Measurements from ENCODE around the gene LAMB2.
A peak's percentile ranks its signal among the peaks of the same experiment; 100 is the strongest.

LAMB2 gene

GRCh38 chr3:49120096-49120437, 12.8 kb downstream of the LAMB2 start:
- no peak for DNase-seq

GRCh38 chr3:49119439-49119838, 13.4 kb downstream of the LAMB2 start:
- no peak for DNase-seq

GRCh38 chr3:49119036-49119435, 13.8 kb downstream of the LAMB2 start:
- no peak for DNase-seq

- DNase-seq: no peak
Measured at GRCh38 chr3:49112262-49112661, 20.6 kb downstream of the LAMB2 start.

GRCh38 chr3:49111347-49111746, 21.5 kb downstream of the LAMB2 start:
- no peak for DNase-seq

GRCh38 chr3:49110780-49111179, 22.1 kb downstream of the LAMB2 start:
- DNase-seq: no peak

GRCh38 chr3:49108346-49108745, 24.5 kb downstream of the LAMB2 start:
- DNase-seq: no peak

GRCh38 chr3:49104427-49105291, 28.2 kb downstream of the LAMB2 start, which contains the start of gene QARS1:
Gene QARS1, minus strand, starts transcription at chr3:49104757. Its CDS starts 24 bp downstream, at chr3:49104733.
- DNase-seq: peak; percentile 95

- DNase-seq: no peak
Measured at GRCh38 chr3:49104052-49104426, 28.8 kb downstream of the LAMB2 start.

GRCh38 chr3:49100046-49100615, 32.7 kb downstream of the LAMB2 start:
- DNase-seq: no peak

GRCh38 chr3:49098910-49099630, 33.8 kb downstream of the LAMB2 start:
- DNase-seq: no peak

GRCh38 chr3:49098429-49098828, 34.4 kb downstream of the LAMB2 start:
- no peak for DNase-seq

GRCh38 chr3:49093853-49094767, 38.7 kb downstream of the LAMB2 start, which contains the start of gene QRICH1:
Gene QRICH1, minus strand, starts transcription at chr3:49094071. Its CDS starts 17,054 bp downstream, at chr3:49077017.
- DNase-seq: peak; percentile 98

- DNase-seq: peak; percentile 78
Measured at GRCh38 chr3:49092938-49093852, 39.7 kb downstream of the LAMB2 start.

GRCh38 chr3:49081429-49081828, 51.4 kb downstream of the LAMB2 start:
- DNase-seq: no peak

- DNase-seq: no peak
Measured at GRCh38 chr3:49079270-49079669, 53.6 kb downstream of the LAMB2 start.

- no peak for DNase-seq
Measured at GRCh38 chr3:49076646-49077045, 56.2 kb downstream of the LAMB2 start.

GRCh38 chr3:49076116-49076515, 56.7 kb downstream of the LAMB2 start:
- no peak for DNase-seq

Data from NCI-H82 (cell line).